GM18907 (cell line): Measurements from ENCODE around the gene MNT.

Experiments
- ATAC-seq: cut with Tn5 transposase; IDR thresholded peaks from one replicate; pipeline ENCODE4 v1.9.1; 2021; ENCODE audit warnings: mild to moderate bottlenecking, moderate library complexity; ENCODE audit not compliant: unreplicated experiment

The MNT gene

DNA sequence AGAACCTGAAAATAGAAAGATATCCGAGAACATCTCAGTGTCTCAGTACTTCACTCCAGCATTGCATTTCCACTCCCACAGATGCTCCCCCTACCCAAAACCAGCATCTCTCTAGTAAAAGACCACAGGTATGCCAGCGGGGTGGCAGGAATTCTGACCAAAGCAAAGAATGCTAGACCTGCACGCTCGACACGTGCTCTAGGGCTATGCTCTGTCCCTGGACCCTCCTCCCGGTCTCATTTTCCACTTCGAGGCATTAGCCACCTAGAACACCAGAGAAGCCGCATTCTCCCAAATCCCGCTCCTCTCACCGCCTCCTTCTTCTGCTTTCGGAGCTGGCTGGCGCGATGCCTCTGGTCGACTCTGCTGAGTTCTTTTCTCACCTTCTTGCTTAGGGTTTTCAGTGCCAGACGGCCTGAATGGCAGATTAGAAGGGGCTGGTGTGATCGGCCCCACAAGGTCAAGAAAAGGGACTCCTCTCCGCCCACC is 65.1 kb downstream of the MNT start:
- no peak for ATAC-seq
